ENCODE data around the gene ZNF76. TPM values are rescaled to one million over a fixed set of nuclear protein-coding genes. Genes with fewer than 3 reads are reported as not detected.

ZNF76 gene
- total RNA-seq, 1 experiment from 2014 or later: 24.4 TPM

DNA sequence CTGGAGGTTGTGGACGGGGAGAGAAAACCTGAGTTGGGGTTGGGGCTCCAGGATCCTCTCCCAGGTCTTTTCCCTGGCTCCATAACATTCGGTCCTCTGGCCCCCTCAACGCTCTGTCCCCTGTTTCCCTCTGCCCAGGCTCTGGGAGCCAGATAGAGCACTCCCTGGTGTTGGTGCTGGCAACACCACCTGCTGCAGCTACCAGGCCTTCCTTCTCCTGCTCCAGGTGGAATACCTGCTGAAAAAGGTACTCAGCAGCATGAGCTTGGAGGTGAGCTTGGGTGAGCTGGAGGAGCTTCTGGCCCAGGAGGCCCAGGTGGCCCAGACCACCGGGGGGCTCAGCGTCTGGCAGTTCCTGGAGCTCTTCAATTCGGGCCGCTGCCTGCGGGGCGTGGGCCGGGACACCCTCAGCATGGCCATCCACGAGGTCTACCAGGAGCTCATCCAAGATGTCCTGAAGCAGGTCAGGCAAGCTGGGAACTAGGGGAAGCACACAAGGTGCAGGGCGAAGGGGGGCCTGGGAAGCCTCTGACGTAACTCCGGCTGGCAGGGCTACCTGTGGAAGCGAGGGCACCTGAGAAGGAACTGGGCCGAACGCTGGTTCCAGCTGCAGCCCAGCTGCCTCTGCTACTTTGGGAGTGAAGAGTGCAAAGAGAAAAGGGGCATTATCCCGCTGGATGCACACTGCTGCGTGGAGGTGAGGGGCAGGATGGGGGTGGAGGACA, 52.7 kb downstream of the ZNF76 start:
- DNase-seq: no peak
- H3K9me3 ChIP-seq (ENCODE audit: low read length): no peaks in the 10 kb centered on the region
- H3K4me2 ChIP-seq (ENCODE audit: low read depth, low read length, poor library complexity, severe bottlenecking): no peak overlapping the region
- H3K36me3 ChIP-seq (ENCODE audit: insufficient read depth, low read length): peaks cover 15% of the 10 kb centered on the region
- H3K4me3 ChIP-seq (ENCODE audit: low read length): no peak overlapping the region
- no peaks in the 10 kb centered on the region for H3K9me2 ChIP-seq (replicated peaks; ENCODE audit: insufficient read depth, low read length)
- H3K27ac ChIP-seq (ENCODE audit: low read length): no peak overlapping the region
- peaks cover 33% of the 10 kb centered on the region for H3K4me1 ChIP-seq (ENCODE audit: low read length)
- peaks cover 6% of the 10 kb centered on the region for H3K79me2 ChIP-seq (ENCODE audit: low read length)
- H2AFZ ChIP-seq (ENCODE audit: low read length): no peak overlapping the region
- H4K20me1 ChIP-seq (ENCODE audit: insufficient read depth, low read depth, low read length): no peaks in the 10 kb centered on the region
- no peaks in the 10 kb centered on the region for H3K27me3 ChIP-seq (ENCODE audit: low read length)
- no peak overlapping the region for H3K9ac ChIP-seq (ENCODE audit: low read length)

DNA sequence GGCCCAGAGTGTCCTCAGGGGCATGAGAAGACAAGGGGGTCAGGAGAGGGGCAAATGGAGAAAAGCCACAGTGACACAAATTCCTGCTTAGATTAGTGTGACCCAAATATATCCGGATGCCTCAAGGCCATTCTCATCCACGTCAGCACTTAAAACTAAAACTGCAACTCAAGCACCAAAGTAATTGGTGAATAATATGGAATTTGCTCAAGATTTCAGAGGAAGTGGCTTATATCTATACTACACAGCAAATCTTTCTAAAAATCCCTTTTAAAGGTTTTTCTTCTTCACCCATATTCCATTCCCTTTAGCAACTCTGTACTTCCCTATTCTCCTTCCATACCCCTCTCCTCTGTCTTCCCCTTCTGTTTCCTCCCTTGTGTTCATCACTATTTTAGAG, 53.3 kb downstream of the ZNF76 start:
- Histone ChIP-seq H3K27me3 (ENCODE audit: low read length) (no peaks in the 10 kb centered on the region), H3K4me1 (ENCODE audit: low read length) (peaks cover 33% of the 10 kb centered on the region), H3K9me3 (ENCODE audit: low read length) (no peaks in the 10 kb centered on the region), H3K27ac (ENCODE audit: low read length) (no peak overlapping the region), H3K9ac (ENCODE audit: low read length) (no peak overlapping the region), H3K79me2 (ENCODE audit: low read length) (peaks cover 6% of the 10 kb centered on the region), H3K9me2 (replicated peaks; ENCODE audit: insufficient read depth, low read length) (no peaks in the 10 kb centered on the region), H2AFZ (ENCODE audit: low read length) (no peak overlapping the region), H4K20me1 (ENCODE audit: insufficient read depth, low read depth, low read length) (no peaks in the 10 kb centered on the region), H3K4me2 (ENCODE audit: low read depth, low read length, poor library complexity, severe bottlenecking) (no peak overlapping the region), H3K36me3 (ENCODE audit: insufficient read depth, low read length) (peaks cover 19% of the 10 kb centered on the region), H3K4me3 (ENCODE audit: low read length) (no peak overlapping the region)
- peak; percentile 27 for DNase-seq

GRCh38 chr6:35317483-35318195, 58.1 kb downstream of the ZNF76 start:
- H3K27ac ChIP-seq (ENCODE audit: low read length): no peak overlapping the region
- no peak overlapping the region for H3K4me3 ChIP-seq (ENCODE audit: low read length)
- DNase-seq: peak; percentile 35
- no peaks in the 10 kb centered on the region for H3K27me3 ChIP-seq (ENCODE audit: low read length)
- no peaks in the 10 kb centered on the region for H4K20me1 ChIP-seq (ENCODE audit: insufficient read depth, low read depth, low read length)
- H2AFZ ChIP-seq (ENCODE audit: low read length): no peak overlapping the region
- no peaks in the 10 kb centered on the region for H3K9me2 ChIP-seq (replicated peaks; ENCODE audit: insufficient read depth, low read length)
- no peaks in the 10 kb centered on the region; the same call in 1 of the 2 replicates for H3K79me2 ChIP-seq (ENCODE audit: low read length)
- no peak overlapping the region for H3K9ac ChIP-seq (ENCODE audit: low read length)
- H3K4me2 ChIP-seq (ENCODE audit: low read depth, low read length, poor library complexity, severe bottlenecking): no peak overlapping the region
- H3K36me3 ChIP-seq (ENCODE audit: insufficient read depth, low read length): peaks cover 32% of the 10 kb centered on the region
- no peaks in the 10 kb centered on the region for H3K9me3 ChIP-seq (ENCODE audit: low read length)
- H3K4me1 ChIP-seq (ENCODE audit: low read length): peaks cover 14% of the 10 kb centered on the region

DNA sequence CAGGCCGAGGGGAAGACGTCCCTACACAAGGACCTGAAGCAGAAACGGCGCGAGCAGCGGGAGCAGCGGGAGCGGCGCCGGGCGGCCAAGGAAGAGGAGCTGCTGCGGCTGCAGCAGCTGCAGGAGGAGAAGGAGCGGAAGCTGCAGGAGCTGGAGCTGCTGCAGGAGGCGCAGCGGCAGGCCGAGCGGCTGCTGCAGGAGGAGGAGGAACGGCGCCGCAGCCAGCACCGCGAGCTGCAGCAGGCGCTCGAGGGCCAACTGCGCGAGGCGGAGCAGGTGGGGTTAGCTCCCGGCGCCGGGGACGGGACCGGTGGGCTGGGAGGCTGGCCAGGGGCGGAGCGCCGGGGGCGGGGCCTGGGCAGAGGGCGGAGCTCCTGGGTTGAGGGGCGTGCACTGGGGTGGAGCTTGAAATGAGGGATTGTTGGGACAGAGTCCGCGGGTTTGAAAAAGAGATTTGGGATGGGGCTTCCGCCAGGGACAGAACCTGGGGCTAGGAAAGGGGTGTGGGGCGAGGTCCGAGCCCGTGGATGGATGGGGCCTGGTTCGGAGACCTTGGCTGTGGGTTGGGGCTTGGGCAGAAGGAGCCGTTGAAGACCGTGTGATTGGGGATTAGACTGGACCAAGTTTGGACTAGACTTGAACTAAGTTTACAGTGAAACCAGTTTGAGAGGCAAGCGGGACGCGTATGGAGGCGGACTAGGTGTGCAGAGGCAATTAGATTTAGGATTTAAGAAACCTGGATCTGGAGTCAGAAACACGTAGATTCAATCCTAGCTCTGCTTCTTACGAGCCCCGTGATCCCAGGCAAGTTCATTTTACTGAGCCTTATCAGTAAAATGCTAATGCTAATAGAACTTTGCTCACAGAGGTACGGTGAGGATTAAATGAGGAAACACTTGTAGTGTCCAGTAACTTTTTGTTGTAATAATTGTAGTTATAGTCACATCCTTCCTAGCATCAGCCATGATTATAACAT, 58.9 kb downstream of the ZNF76 start:
- H3K4me2 ChIP-seq (ENCODE audit: low read depth, low read length, poor library complexity, severe bottlenecking): no peak overlapping the region
- peaks cover 33% of the 10 kb centered on the region for H3K36me3 ChIP-seq (ENCODE audit: insufficient read depth, low read length)
- H2AFZ ChIP-seq (ENCODE audit: low read length): no peak overlapping the region

GRCh38 chr6:35319346-35320030, 60.0 kb downstream of the ZNF76 start:
- Histone ChIP-seq H3K9me2 (replicated peaks; ENCODE audit: insufficient read depth, low read length) (no peaks in the 10 kb centered on the region), H3K79me2 (ENCODE audit: low read length) (no peaks in the 10 kb centered on the region; the same call in 1 of the 2 replicates), H3K36me3 (ENCODE audit: insufficient read depth, low read length) (peaks cover 35% of the 10 kb centered on the region), H3K27ac (ENCODE audit: low read length) (no peak overlapping the region), H3K9me3 (ENCODE audit: low read length) (no peaks in the 10 kb centered on the region), H3K9ac (ENCODE audit: low read length) (no peak overlapping the region), H4K20me1 (ENCODE audit: insufficient read depth, low read depth, low read length) (no peaks in the 10 kb centered on the region), H2AFZ (ENCODE audit: low read length) (no peak overlapping the region), H3K27me3 (ENCODE audit: low read length) (no peaks in the 10 kb centered on the region), H3K4me1 (ENCODE audit: low read length) (peaks cover 22% of the 10 kb centered on the region), H3K4me3 (ENCODE audit: low read length) (no peak overlapping the region), H3K4me2 (ENCODE audit: low read depth, low read length, poor library complexity, severe bottlenecking) (no peak overlapping the region)
- DNase-seq: peak; percentile 27

More for the DNA sequence above, 58.9 kb downstream of the ZNF76 start:
- Histone ChIP-seq H3K9ac (ENCODE audit: low read length) (no peak overlapping the region), H3K27ac (ENCODE audit: low read length) (no peak overlapping the region), H3K4me3 (ENCODE audit: low read length) (no peak overlapping the region), H3K79me2 (ENCODE audit: low read length) (no peaks in the 10 kb centered on the region; the same call in 1 of the 2 replicates), H3K9me3 (ENCODE audit: low read length) (no peaks in the 10 kb centered on the region), H3K4me1 (ENCODE audit: low read length) (peaks cover 19% of the 10 kb centered on the region), H3K27me3 (ENCODE audit: low read length) (no peaks in the 10 kb centered on the region), H3K9me2 (replicated peaks; ENCODE audit: insufficient read depth, low read length) (no peaks in the 10 kb centered on the region), H4K20me1 (ENCODE audit: insufficient read depth, low read depth, low read length) (no peaks in the 10 kb centered on the region)
- DNase-seq: peak; percentile 31

DNA sequence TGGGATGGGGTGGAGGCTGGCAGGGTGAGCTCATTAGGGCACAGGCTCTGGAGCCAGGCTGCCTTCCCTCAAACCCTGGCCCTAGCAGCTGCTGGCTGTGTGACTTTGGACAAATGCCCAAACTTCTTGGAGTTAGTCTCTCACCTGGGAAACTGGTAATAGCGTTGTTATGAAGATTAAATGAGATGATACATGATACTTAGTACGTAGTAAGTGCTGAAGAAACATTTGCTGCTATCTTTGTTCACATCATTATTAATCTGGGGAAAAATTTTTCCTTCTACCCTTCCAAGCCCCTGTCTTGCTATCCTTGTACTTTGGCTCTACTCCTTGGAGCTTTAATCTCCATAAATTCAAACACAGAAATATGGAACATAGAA, 60.5 kb downstream of the ZNF76 start:
- H4K20me1 ChIP-seq (ENCODE audit: insufficient read depth, low read depth, low read length): no peaks in the 10 kb centered on the region
- no peaks in the 10 kb centered on the region for H3K9me3 ChIP-seq (ENCODE audit: low read length)
- no peaks in the 10 kb centered on the region for H3K9me2 ChIP-seq (replicated peaks; ENCODE audit: insufficient read depth, low read length)
- H3K4me1 ChIP-seq (ENCODE audit: low read length): peaks cover 22% of the 10 kb centered on the region
- H3K4me3 ChIP-seq (ENCODE audit: low read length): no peak overlapping the region
- H3K36me3 ChIP-seq (ENCODE audit: insufficient read depth, low read length): peaks cover 35% of the 10 kb centered on the region
- peak; percentile 33 for DNase-seq
- no peaks in the 10 kb centered on the region for H3K27me3 ChIP-seq (ENCODE audit: low read length)
- H3K4me2 ChIP-seq (ENCODE audit: low read depth, low read length, poor library complexity, severe bottlenecking): no peak overlapping the region
- no peak overlapping the region for H3K9ac ChIP-seq (ENCODE audit: low read length)
- no peak overlapping the region for H3K27ac ChIP-seq (ENCODE audit: low read length)
- no peaks in the 10 kb centered on the region; the same call in 1 of the 2 replicates for H3K79me2 ChIP-seq (ENCODE audit: low read length)
- no peak overlapping the region for H2AFZ ChIP-seq (ENCODE audit: low read length)

GRCh38 chr6:35321091-35321490, 61.6 kb downstream of the ZNF76 start:
- Histone ChIP-seq H4K20me1 (ENCODE audit: insufficient read depth, low read depth, low read length) (no peaks in the 10 kb centered on the region), H3K27me3 (ENCODE audit: low read length) (no peaks in the 10 kb centered on the region), H3K36me3 (ENCODE audit: insufficient read depth, low read length) (peaks cover 31% of the 10 kb centered on the region), H3K9me2 (replicated peaks; ENCODE audit: insufficient read depth, low read length) (no peaks in the 10 kb centered on the region), H3K79me2 (ENCODE audit: low read length) (no peaks in the 10 kb centered on the region; the same call in 1 of the 2 replicates), H3K4me3 (ENCODE audit: low read length) (no peak overlapping the region), H3K4me2 (ENCODE audit: low read depth, low read length, poor library complexity, severe bottlenecking) (no peak overlapping the region), H3K4me1 (ENCODE audit: low read length) (peaks cover 22% of the 10 kb centered on the region), H2AFZ (ENCODE audit: low read length) (no peak overlapping the region), H3K9me3 (ENCODE audit: low read length) (no peaks in the 10 kb centered on the region), H3K9ac (ENCODE audit: low read length) (no peak overlapping the region), H3K27ac (ENCODE audit: low read length) (no peak overlapping the region)
- DNase-seq: peak; percentile 27
